HG02938 (cell line): ENCODE data around the gene GRIK4.
"Not testable (repeated sequence)": the region's sequence is repeated elsewhere in the genome, so short reads cannot be mapped to it uniquely, and the experiment has no call there.

Source experiments
- ATAC-seq: cut with Tn5 transposase; IDR thresholded peaks from one replicate; pipeline ENCODE4 v1.9.1; 2021; ENCODE audit warnings: mild to moderate bottlenecking, moderate library complexity; ENCODE audit not compliant: unreplicated experiment

Gene GRIK4

GRCh38 chr11:120571476-120571875 lies 59.9 kb downstream of the GRIK4 start:
- no peak for ATAC-seq

GRCh38 chr11:120573756-120574354 lies 62.3 kb downstream of the GRIK4 start:
- no peak for ATAC-seq

GRCh38 chr11:120574876-120575275 lies 63.3 kb downstream of the GRIK4 start:
- ATAC-seq, result no peak

GRCh38 chr11:120575461-120575860 lies 63.9 kb downstream of the GRIK4 start:
- ATAC-seq, result no peak

- ATAC-seq, result no peak
These were observed 65.1 kb downstream of the GRIK4 start for GRCh38 chr11:120576606-120577005.

GRCh38 chr11:120577041-120577440 lies 65.5 kb downstream of the GRIK4 start:
- no peak for ATAC-seq

GRCh38 chr11:120577624-120578363 lies 66.2 kb downstream of the GRIK4 start:
- no peak for ATAC-seq

- no peak for ATAC-seq
These were observed 67.1 kb downstream of the GRIK4 start for GRCh38 chr11:120578596-120579154.

- no peak for ATAC-seq
These were observed 68.1 kb downstream of the GRIK4 start for GRCh38 chr11:120579611-120580031.

GRCh38 chr11:120581313-120581712 lies 69.8 kb downstream of the GRIK4 start:
- ATAC-seq, result no peak

GRCh38 chr11:120582535-120582934 lies 71.0 kb downstream of the GRIK4 start:
- ATAC-seq, result not testable (repeated sequence)

- no peak for ATAC-seq
These were observed 74.5 kb downstream of the GRIK4 start for GRCh38 chr11:120586072-120586471.

GRCh38 chr11:120586728-120587127 lies 75.2 kb downstream of the GRIK4 start:
- ATAC-seq, result no peak

- ATAC-seq, result no peak
These were observed 75.8 kb downstream of the GRIK4 start for GRCh38 chr11:120587299-120587698.

GRCh38 chr11:120589376-120589775 lies 77.8 kb downstream of the GRIK4 start:
- no peak for ATAC-seq

- ATAC-seq, result no peak
These were observed 78.9 kb downstream of the GRIK4 start for GRCh38 chr11:120590472-120590871.

GRCh38 chr11:120594746-120595145 lies 83.2 kb downstream of the GRIK4 start:
- ATAC-seq, result no peak

GRCh38 chr11:120595557-120595956 lies 84.0 kb downstream of the GRIK4 start:
- ATAC-seq, result no peak

GRCh38 chr11:120597250-120598215 lies 86.0 kb downstream of the GRIK4 start:
- no peak for ATAC-seq

- no peak for ATAC-seq
These were observed 87.1 kb downstream of the GRIK4 start for GRCh38 chr11:120598517-120599257.
